K562 (cell line): ENCODE measurements around the gene ARHGAP25. TPM values are rescaled to one million over a fixed set of nuclear protein-coding genes. Genes with fewer than 3 reads are reported as not detected.

Source experiments
- ATAC-seq: fragments of 200-7000 bp; cut with Tn5 transposase; 3 replicates; pipeline ENCODE4 v1.9.1; 2020; ENCODE audit warnings: moderate library complexity
- BruUV-seq: library from RNA; stranded (reverse); fragments of 400-500 nt; replicated peaks from 2 replicates; lab custom pipeline; 2021; lab: Mats Ljungman, UMichigan
- CTCF ChIA-PET: fragments of 300-600 bp; formaldehyde crosslinking; extraction: SDS; loops from one replicate; lab custom pipeline; 2021; ENCODE audit warnings: low intra/inter-chr PET ratio; lab: Yijun Ruan, JAX
- POLR2A ChIA-PET: fragments of 300-600, 350-650 bp; sonication (Branson Sonifier 250); formaldehyde crosslinking; extraction: SDS; loops from one replicate; lab custom pipeline; 2021; ENCODE audit warnings: antibody characterized with exemption, inconsistent platforms; lab: Yijun Ruan, JAX
- DNase-seq, 4 experiments: peaks; one replicate each; pipeline versions ENCODE4 v3.0.0 to v3.0.0-alpha.2; 2011 to 2018; ENCODE audit warnings: low spot score in 3 of 4, mixed read lengths in 3 of 4; ENCODE audit errors: extremely low read depth in 1 of 4
- FAIRE-seq: peaks from 2 replicates; lab custom pipeline; 2011; peaks lifted over from hg19 to GRCh38; lab: Jason Lieb, UNC
- H2AFZ ChIP-seq: 2 replicates; pipeline ENCODE4 v1.6.0; 2011; ENCODE audit warnings: low read depth, low read length, control low read depth, inconsistent platforms
- H3K27ac ChIP-seq: fragments of 200-600 bp; 3 replicates; pipeline ENCODE4 v1.8.0; 2011; ENCODE audit warnings: low read depth, mild to moderate bottlenecking, control low read depth, inconsistent platforms, low read length, moderate library complexity, mixed read lengths; ENCODE audit errors: extremely low read depth
- H3K27me3 ChIP-seq, 2 experiments: fragments of 300-600 bp in 1 of 2; 2 replicates in 1 of 2; 3 replicates in 1 of 2; pipeline versions ENCODE4 v1.6.0 to v1.8.0; 2011; ENCODE audit warnings: inconsistent platforms in 2 of 2, low read length in 2 of 2, mild to moderate bottlenecking in 1 of 2, mixed read lengths in 1 of 2, moderate library complexity in 1 of 2; ENCODE audit not compliant: control insufficient read depth in 2 of 2, insufficient read depth in 2 of 2
- H3K36me3 ChIP-seq: fragments of 300-600 bp; 3 replicates; pipeline ENCODE4 v1.8.0; 2011; ENCODE audit warnings: mild to moderate bottlenecking, low read length, inconsistent platforms; ENCODE audit not compliant: control insufficient read depth, insufficient read depth
- H3K4me1 ChIP-seq, 2 experiments: fragments of 200-600 bp in 1 of 2; replicated peaks in 1 of 2; 2 replicates in 1 of 2; 3 replicates in 1 of 2; pipeline versions ENCODE4 v1.5.1 to v1.8.0; 2011; ENCODE audit warnings: inconsistent platforms in 2 of 2, low read length in 2 of 2, mild to moderate bottlenecking in 1 of 2, mixed read lengths in 1 of 2, moderate library complexity in 1 of 2; ENCODE audit not compliant: control insufficient read depth in 2 of 2, insufficient read depth in 2 of 2
- H3K4me2 ChIP-seq: 2 replicates; pipeline ENCODE4 v1.6.1; 2011; ENCODE audit warnings: low read length, control low read depth, inconsistent platforms, mixed read lengths; ENCODE audit not compliant: insufficient read depth
- H3K4me3 ChIP-seq: fragments of 200-600 bp; sonication (generic), shearing (Covaris generic); 2 replicates; pipeline ENCODE4 v1.5.1; 2016; ENCODE audit warnings: control low read depth, inconsistent platforms
- H3K79me2 ChIP-seq: fragments of 200-600 bp; 3 replicates; pipeline ENCODE4 v1.8.0; 2011; ENCODE audit warnings: low read length, inconsistent platforms; ENCODE audit not compliant: control insufficient read depth, insufficient read depth
- H3K9ac ChIP-seq, 2 experiments: 2 replicates each; pipeline versions ENCODE4 v1.6.0 to v1.6.1; 2011; ENCODE audit warnings: low read depth in 2 of 2, low read length in 2 of 2, control low read depth in 1 of 2, inconsistent platforms in 1 of 2, mild to moderate bottlenecking in 1 of 2, mixed read lengths in 1 of 2; ENCODE audit not compliant: insufficient read depth in 1 of 2
- H3K9me1 ChIP-seq: one replicate; pipeline ENCODE4 v1.6.0; 2011; ENCODE audit warnings: inconsistent platforms, mild to moderate bottlenecking, low read length, moderate library complexity; ENCODE audit not compliant: control insufficient read depth, insufficient read depth
- H3K9me3 ChIP-seq: replicated peaks from 2 replicates; pipeline ENCODE4 v1.5.1; 2011; ENCODE audit warnings: low read depth, low read length, inconsistent platforms; ENCODE audit not compliant: control insufficient read depth, insufficient read depth
- H4K20me1 ChIP-seq: replicated peaks from 2 replicates; pipeline ENCODE4 v1.6.1; 2011; ENCODE audit warnings: low read length, inconsistent platforms, mixed read lengths; ENCODE audit not compliant: control insufficient read depth, insufficient read depth
- CC2D1A ChIP-seq: fragments of 450-650 bp; IDR thresholded peaks from 2 replicates; pipeline ENCODE4 v1.6.1; 2017; ENCODE audit warnings: mild to moderate bottlenecking
- PHF20 ChIP-seq: fragments of 450-650 bp; IDR thresholded peaks from 2 replicates; pipeline ENCODE4 v1.6.1; 2018; ENCODE audit not compliant: partially characterized antibody
- POLR3G ChIP-seq: IDR thresholded peaks from 2 replicates; pipeline ENCODE4 v1.6.1; 2011; ENCODE audit not compliant: insufficient read length, insufficient replicate concordance; ENCODE audit errors: extremely low read depth
- ZNF143 ChIP-seq: sonication (generic); formaldehyde crosslinking; IDR thresholded peaks from 2 replicates; pipeline ENCODE4 v1.9.0; 2022; ENCODE audit warnings: mild to moderate bottlenecking, missing genetic modification reagents
- WGBS: fragments of 100-300 bp; shearing (Covaris generic); methylation state at CpG from one replicate; pipeline ENCODE4 v1.1.6; 2016; ENCODE audit warnings: low coverage, mixed read lengths; ENCODE audit not compliant: insufficient coverage; ENCODE audit errors: missing lambda C conversion rate; 5-methylcytosine and 5-hydroxymethylcytosine counted together
- in situ Hi-C: fragments of 300-500 bp; cut with MboI; formaldehyde crosslinking; loops from 4 replicates; pipeline ENCODE4 v1.15.0; 2018; ENCODE audit warnings: inconsistent platforms, mixed read lengths
- intact Hi-C: fragments of 100-400 bp; cut with micrococcal nuclease; formaldehyde crosslinking; loops from 2 replicates; pipeline ENCODE4 v1.14.2; 2022
- polyA plus RNA-seq, 8 experiments: library from polyadenylated mRNA; depleted of rRNA in 4 of 8; stranded (reverse) in 5 of 8; unstranded in 3 of 8; fragments of >200 nt; fragmentation: Nextera tagmentation in 2 of 8; fragmentation: Illumina TruSeq in 1 of 8; extraction: Ambion mirVana in 2 of 8; extraction: Trizol in 1 of 8; gene quantifications; 2 replicates each; pipeline versions ENCODE4 v1.2.1 to v1.2.3, GENCODE V29; 2011 to 2014; ENCODE audit warnings: inconsistent platforms in 1 of 8, missing spikeins in 1 of 8
- total RNA-seq, 7 experiments: library from RNA; depleted of rRNA in 6 of 7; stranded (reverse); fragments of >200 nt in 6 of 7; fragmentation: Illumina TruSeq in 2 of 7; extraction: Trizol in 2 of 7; gene quantifications; 2 replicates each; pipeline versions ENCODE4 v1.2.1 to v1.2.3, GENCODE V29; 2011 to 2021; ENCODE audit warnings: low replicate concordance in 1 of 7
- TF ChIP-seq, protein P1 (sequence below): sonication (generic); formaldehyde crosslinking; IDR thresholded peaks from 2 replicates; pipeline ENCODE4 v1.9.0; 2022; ENCODE audit warnings: mild to moderate bottlenecking, missing genetic modification reagents
- TF ChIP-seq, protein P2 (sequence below), 2 experiments: fragments of 200-800 bp in 1 of 2; sonication (Bioruptor generic) in 1 of 2; sonication (generic) in 1 of 2; formaldehyde crosslinking in 1 of 2; IDR thresholded peaks in 1 of 2; conservative IDR thresholded peaks in 1 of 2; 2 replicates each; pipeline versions ENCODE4 v1.5.0 to v1.6.1; 2016 to 2020; ENCODE audit warnings: missing compliant biosample characterization in 1 of 2, missing genetic modification characterization in 1 of 2, missing genetic modification reagents in 1 of 2

ARHGAP25 gene
- total and polyA plus RNA-seq, 9 of the 15 experiments (the other 6 are each of a cell fraction or from before 2014, with no cell fraction given): 4.9 to 14.8 (median 10.7) TPM

DNA sequence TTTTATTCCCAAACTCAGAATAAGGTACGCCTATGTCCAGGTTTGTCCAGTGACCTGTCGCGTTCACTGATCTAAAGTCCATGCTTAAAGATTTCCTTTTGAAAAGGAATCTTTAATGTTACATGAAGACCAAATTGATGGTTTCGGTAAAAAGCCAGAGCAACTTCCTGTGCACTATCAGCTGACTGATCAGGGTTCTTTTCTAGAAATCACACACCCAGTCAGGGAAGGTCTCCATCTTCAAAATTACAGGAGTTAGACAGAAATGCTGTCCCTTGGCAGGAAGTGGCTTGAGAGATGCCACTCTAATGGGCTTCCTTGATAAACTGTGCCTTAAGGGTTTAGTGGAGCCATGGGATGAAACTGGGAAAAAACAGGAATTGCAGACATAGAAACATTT, 14.7 kb upstream of the ARHGAP25 start:
- Histone ChIP-seq H3K9ac (no peak overlapping the region), H3K4me2 (no peak overlapping the region), H3K4me3 (no peak overlapping the region), H2AFZ (no peak overlapping the region), H3K9me3 (no peaks in the 10 kb centered on the region), H3K79me2 (no peaks in the 10 kb centered on the region), H3K27ac (no peak overlapping the region), H3K27me3 (no peaks in the 10 kb centered on the region), H4K20me1 (no peaks in the 10 kb centered on the region), H3K4me1 (peaks cover 0 to 13% of the 10 kb centered on the region in 2 experiments; a peak in 4 of 5 replicates), H3K36me3 (no peaks in the 10 kb centered on the region), H3K9me1 (no peaks in the 10 kb centered on the region)
- no peak for DNase-seq
- BruUV-seq: no TSS peak
- ChIA-PET POLR2A (interaction anchor here (0.6 to 0.7 kb wide), 2 partner anchors 9 to 93 kb away, joined by 3 read pairs; no protein-coding TSS in a partner anchor), CTCF (no interaction called here)
- TF ChIP-seq CC2D1A (no peak), ZNF143 (CRISPR knock-in tag) (no peak), PHF20 (no peak), POLR3G (no peak)
- TF ChIP-seq, protein P1, sequence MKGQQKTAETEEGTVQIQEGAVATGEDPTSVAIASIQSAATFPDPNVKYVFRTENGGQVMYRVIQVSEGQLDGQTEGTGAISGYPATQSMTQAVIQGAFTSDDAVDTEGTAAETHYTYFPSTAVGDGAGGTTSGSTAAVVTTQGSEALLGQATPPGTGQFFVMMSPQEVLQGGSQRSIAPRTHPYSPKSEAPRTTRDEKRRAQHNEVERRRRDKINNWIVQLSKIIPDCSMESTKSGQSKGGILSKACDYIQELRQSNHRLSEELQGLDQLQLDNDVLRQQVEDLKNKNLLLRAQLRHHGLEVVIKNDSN (CRISPR knock-in tag): no peak
- TF ChIP-seq, protein P2, sequence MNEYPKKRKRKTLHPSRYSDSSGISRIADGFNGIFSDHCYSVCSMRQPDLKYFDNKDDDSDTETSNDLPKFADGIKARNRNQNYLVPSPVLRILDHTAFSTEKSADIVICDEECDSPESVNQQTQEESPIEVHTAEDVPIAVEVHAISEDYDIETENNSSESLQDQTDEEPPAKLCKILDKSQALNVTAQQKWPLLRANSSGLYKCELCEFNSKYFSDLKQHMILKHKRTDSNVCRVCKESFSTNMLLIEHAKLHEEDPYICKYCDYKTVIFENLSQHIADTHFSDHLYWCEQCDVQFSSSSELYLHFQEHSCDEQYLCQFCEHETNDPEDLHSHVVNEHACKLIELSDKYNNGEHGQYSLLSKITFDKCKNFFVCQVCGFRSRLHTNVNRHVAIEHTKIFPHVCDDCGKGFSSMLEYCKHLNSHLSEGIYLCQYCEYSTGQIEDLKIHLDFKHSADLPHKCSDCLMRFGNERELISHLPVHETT (CRISPR knock-in tag; conservative IDR thresholded peaks at IDR 0.05 in 1 of 2, IDR thresholded peaks at IDR 0.05 in 1 of 2): no peak
- intact Hi-C loops (loop anchor here (10.0 kb wide), 1 partner anchor 125 kb away; no protein-coding TSS in a partner anchor), in situ Hi-C loops (no loop called here)
- no peak for ATAC-seq
- 71% methylated on average over 4 of the region's 4 CpGs for WGBS
- no peak for FAIRE-seq
